ENCODE data around the gene TMEM63B.
A peak's percentile ranks its signal among the peaks of the same experiment; 100 is the strongest.

TMEM63B gene

DNA sequence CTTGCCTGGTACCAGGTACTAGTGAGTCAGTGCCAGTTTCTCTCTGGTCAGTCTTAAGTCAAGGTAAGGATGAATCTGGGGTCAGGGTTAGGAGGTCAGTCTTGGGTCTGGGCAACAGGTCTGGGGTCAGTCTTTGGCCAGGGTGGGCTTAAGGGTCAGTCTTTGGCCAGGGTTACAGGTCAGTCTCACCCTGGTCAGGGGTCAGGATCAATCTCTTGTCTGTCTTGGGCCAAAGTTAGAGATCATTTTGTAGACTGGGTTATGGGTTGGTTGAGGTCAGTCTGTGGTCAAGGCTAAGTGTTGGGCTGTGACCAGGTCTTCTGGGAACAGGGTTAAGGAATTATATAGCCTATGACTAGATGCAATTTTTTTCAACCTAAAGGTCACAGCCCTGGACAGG lies 18.5 kb downstream of the TMEM63B start:
- no peak for DNase-seq

DNA sequence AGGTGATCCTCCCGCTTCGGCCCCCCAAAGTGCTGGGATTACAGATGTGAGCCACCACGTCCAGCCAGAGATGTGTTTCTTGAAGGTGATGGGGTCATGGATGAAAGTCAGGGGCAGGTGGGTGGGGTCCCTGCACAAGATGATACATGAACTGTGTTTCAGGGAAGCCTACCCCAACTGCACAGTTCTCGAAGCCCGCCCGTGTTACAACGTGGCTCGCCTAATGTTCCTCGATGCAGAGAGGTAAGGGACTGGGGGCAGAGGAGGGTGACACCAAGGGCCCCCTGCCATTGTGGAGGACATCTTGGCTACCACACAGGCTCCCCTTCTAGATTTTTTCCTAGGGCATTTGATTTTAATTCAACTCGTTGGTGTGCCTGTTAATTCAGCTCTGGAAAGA lies 19.3 kb downstream of the TMEM63B start:
- no peak for DNase-seq

DNA sequence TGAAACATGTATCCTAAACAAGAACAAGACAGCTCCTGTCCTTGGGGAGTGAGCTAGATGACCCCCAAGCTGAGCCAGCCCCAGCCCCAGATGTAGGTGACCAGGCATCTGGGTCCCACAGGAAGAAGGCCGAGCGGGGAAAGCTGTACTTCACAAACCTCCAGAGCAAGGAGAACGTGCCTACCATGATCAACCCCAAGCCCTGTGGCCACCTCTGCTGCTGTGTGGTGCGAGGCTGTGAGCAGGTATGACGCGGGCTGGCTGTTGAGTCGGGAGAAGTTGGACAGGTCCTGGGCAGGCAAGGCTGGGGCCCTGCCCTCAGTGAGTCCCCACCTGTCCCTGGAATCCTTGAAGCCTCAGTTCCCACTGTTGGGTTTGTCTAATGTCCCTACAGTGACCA lies 19.9 kb downstream of the TMEM63B start:
- no peak for DNase-seq

DNA sequence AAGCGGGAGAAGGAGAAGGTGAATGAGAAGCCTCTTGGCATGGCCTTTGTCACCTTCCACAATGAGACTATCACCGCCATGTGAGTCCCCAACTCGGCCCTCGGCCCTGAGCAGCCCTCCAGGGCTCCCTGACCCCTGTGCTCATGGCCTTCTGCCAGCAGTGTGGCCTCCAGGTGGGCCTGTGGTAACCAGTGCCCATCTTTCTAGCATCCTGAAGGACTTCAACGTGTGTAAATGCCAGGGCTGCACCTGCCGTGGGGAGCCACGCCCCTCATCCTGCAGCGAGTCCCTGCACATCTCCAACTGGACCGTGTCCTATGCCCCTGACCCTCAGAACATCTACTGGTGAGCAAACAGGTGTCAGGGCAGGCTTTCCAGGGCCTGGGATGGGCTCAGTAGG lies 21.0 kb downstream of the TMEM63B start:
- DNase-seq = no peak

DNA sequence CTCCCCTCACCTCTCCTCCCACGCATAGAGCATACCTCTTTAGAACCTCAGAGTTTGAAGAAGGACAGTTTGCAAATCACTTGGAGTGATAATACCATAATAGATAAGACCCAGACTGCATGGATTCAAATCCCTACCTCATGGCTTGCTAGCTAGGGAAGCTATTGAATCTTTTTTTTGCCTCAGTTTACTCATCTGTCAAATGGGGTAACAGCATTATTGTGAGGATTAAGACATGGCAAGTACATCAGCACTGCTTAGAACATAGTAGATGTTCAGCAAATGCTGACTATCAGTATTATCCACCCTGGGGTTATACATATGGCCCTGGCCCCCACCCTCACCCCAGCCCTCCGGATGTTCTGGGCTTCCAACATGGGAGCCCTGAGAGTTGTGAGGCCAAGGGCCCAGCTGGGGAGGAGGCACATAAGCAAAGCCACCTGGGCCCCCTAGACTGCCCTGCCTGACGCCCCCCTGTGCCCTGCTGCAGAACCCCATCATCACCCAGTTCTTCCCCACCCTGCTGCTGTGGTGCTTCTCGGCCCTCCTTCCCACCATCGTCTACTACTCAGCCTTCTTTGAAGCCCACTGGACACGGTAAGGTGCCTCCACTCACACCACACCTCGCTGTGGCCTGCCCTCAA lies 22.1 kb downstream of the TMEM63B start:
- DNase-seq = no peak

DNA sequence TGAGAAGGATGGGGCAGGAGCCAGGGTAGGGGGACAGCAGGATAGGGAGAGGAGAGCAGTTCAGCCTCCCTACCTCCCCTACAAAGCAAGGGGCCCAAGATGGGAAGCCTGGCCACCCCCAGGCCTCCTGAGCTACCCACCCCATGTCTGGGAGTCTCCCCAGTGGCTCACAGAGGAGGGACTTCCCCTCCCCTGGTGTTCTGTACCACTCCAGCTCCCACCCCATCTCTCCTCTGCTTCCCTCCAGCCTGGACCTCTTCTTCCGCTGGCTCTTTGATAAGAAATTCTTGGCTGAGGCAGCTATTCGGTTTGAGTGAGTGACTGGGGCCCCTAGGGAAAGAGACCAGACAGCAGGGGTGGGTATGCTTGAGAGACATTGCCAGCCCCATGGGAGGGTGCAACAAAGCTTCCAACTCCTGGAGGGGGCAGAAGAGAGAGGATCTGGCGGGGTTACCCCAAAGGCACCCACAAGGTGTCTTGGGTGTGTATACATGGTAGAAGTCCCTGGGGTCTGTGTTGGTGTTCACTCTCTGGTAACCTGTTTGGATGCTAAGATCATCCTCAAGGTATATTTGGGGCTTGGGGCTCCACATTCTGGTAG lies 23.1 kb downstream of the TMEM63B start:
- DNase-seq = no peak

DNA sequence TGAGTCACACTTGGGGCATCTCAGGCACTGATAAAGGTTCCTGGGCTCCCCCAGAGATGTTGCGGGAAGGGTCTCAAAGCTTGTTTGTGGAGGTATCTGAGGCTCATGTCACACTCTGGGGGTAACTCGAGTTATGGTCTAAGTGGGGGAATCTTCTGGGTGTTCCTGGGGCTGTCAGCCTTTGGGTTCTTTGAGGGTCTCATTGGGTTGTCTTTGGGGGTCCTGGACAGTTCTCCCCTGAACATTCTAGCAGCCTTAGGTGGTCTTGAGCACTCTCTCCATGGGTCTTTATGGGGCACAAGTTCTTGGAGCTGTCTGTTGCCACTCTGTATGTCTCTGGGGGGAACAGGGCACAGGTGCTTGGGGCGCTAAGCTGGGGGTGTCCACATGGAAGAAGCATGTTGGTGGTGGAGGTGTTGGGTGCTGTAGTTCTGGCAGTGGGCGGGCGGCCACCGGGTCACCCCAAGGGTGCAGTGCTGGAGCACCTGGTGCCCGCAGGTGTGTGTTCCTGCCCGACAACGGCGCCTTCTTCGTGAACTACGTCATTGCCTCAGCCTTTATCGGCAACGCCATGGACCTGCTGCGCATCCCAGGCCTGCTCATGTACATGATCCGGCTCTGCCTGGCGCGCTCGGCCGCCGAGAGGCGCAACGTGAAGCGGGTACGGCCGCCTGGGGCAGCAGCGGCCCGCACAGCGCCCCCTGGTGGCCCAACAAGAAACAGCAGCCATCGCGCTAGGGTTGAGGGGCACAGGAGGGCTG lies 24.2 kb downstream of the TMEM63B start:
- DNase-seq = no peak

DNA sequence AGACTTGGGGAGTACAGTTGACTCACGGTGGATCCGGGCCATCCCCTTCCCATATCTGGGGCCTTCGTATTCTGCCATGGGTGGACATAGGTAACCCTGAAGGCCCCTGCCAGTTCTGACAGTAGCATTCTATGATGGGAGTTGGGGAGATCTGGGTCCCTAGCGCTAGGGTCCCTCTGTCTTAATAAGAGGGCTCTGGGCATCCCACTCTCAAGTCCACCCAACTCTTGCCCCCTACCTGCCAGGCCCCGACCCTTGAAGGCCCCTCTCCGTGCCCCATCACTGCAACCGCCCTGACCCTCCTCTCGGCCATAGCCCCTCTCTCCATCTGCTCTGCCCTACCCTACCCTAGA lies 24.7 kb downstream of the TMEM63B start:
- DNase-seq = no peak

DNA sequence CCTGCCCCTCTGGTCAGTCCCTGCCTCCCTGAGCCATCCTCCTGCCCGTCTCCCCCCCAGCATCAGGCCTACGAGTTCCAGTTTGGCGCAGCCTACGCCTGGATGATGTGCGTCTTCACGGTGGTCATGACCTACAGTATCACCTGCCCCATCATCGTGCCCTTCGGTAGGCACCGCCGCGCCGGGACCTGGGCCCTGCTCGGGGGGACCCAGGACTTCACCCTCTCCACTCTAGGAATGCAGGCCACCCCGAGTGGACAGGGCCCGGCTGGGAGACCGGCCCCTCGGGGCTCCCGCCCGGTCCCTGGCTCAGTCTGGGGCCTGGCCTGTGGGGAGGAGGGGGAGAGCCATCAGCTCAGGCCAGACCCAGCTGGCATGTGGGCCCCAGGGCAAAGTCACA lies 25.2 kb downstream of the TMEM63B start:
- DNase-seq = no peak

DNA sequence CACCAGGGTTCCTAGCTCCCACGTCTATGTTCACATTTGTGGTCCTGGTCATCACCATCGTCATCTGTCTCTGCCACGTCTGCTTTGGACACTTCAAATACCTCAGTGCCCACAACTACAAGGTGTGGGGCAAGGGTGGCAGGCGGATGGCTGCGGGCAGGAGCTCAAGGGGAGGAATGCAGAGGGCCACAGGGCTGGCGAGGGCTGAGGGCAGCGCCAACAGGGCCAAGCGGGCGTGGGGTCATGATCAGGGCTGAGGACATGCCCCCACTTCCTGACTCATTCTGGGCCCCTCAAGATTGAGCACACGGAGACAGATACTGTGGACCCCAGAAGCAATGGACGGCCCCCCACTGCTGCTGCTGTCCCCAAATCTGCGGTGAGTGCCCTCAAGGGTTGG lies 26.7 kb downstream of the TMEM63B start:
- DNase-seq = no peak

DNA sequence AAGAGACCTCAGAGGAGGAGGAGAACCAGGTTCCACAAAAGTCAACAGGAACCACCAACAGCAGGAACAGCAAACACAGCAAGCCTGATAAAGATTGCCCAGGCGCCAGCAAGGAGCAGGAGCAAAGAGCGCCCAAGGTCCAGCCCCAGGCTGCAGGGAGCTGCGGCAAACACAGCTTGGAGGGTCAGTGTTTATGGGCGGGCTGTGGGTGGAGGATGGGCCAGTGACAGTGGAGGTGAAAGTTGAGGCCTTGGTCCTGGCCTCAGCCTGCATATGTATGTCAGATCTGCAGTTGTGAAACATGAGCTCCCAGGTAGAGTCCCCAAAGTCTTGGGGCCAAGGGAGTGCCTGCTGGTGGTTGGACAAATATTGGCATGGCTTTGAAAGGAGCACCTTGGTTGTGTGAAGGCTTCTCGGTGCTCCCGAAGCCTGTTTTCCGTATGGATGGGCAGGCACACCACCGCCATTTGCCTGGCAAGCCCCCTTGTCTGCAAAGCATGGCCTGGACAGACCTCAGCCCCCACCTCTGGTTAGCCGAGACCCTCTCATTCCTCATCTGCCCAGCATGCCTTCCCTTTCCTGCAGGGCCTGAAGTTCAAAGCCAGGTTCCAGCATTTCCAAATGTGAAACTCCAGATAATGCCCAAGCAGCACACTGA lies 29.3 kb downstream of the TMEM63B start:
- DNase-seq = no peak

DNA sequence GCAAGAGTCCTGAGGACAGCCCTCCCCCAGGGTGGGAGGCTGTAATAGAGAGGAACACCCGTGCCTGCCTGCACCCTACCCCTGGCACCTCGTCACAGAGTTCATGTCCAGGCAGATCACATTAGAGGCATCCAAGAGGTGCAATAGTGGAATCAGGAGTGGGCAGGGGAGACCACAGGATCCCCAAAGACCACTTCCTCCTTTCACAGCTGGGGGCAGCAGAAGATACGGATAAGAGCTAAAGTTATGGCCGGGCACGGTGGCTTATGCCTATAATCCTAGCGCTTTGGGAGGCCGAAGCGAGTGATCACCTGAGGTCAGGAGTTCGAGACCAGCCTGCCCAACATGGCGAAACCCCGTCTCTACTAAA lies 29.8 kb downstream of the TMEM63B start:
- DNase-seq = no peak

DNA sequence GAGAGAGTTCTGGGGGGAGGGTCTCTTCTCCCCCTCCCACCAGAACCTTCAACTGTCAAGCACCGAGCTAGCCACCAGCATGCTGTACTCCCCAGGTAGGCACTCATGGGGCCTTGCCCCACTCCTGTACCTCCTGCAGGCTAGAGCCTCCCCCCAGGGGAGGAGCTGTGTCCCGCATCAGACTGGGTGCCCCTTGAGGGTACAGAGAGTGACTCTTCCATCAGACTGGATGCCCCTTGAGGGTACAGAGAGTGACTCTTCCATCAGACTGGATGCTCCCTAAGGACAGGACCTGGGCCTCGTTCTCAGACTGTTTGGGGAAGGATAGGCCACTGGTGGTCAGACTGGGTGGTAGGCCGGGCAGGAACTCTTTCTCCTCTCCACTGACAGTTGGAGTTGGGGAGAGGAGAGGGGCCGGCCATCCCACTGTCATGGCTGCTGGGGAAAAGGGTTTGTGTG lies 31.4 kb downstream of the TMEM63B start, which contains the start of gene CAPN11:
TSS of gene CAPN11 (plus strand) at position 51 of the 459 bp plus-strand sequence. CDS start at position 80, 29 bp downstream.
- DNase-seq = no peak

DNA sequence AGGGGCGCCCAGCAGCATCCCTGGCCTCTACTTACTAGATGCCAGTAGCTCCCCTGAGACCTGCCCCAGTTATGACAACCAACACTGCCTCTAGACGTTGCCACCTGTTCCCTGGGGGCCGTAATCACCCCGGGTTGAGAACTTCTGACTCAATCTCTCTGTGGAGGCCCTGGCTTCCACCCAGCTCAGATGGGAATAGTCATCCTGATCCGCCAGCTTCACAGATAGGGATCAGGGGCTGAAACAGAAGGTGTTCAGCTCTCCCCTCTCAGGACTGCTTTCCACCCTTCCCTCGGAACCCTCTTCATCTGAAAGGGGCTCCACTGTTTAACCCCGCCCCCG lies 34.6 kb downstream of the TMEM63B start:
- DNase-seq = peak; percentile 76

DNA sequence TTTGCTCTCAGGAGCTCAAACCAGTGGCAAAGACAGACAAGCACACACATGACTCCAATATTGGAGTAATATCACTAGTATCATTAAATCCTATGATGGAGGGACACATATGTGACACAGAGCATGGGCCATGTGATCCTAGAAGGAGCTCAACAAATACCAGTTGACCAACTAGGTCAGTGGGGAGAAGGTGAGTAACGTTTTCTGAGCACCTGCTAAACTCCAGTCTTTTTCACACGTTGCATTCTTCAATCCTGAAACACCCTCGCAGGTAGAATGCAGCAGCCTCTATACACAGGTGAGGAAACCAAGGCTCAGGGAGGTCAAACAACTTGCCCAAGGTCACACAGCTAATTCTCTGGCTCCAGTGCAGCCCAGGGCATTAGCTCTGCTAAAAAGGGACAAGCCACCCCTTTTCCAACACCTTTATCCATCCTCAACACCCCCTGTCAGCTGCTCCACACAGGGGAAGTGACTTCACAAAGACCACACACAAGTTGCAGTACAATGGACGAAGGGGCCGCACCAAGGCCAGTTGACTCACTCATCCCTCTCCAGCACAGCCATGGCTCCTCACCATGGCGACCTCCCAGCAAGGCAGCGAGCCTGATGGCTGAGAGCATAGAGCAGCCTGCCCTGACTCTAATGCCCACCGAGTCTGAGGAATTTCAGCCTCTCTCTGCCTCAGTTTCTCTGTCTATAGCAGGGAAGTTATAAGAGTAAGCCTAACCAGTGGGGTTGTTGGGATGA lies 35.7 kb downstream of the TMEM63B start:
- DNase-seq = no peak

DNA sequence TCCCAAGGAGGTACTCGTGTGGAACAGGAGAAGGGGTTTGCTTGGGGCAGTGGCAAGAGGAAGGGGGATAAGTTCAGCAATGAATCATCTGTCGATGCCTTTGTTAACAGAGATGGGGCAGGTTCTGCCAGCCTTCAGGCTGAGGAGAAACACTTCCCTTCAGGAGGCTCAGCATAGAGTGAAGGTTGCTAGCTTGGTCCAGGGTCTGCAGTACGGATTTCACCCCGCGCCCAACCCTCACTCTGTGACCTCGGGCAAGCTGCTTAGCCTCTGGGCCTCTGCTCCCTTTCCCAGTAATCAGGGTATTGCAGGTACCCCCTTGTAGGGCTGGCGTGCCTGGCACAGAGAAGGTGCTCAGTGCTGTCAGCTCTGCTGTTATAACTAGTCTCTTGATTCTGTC lies 38.8 kb downstream of the TMEM63B start:
- no peak for DNase-seq

DNA sequence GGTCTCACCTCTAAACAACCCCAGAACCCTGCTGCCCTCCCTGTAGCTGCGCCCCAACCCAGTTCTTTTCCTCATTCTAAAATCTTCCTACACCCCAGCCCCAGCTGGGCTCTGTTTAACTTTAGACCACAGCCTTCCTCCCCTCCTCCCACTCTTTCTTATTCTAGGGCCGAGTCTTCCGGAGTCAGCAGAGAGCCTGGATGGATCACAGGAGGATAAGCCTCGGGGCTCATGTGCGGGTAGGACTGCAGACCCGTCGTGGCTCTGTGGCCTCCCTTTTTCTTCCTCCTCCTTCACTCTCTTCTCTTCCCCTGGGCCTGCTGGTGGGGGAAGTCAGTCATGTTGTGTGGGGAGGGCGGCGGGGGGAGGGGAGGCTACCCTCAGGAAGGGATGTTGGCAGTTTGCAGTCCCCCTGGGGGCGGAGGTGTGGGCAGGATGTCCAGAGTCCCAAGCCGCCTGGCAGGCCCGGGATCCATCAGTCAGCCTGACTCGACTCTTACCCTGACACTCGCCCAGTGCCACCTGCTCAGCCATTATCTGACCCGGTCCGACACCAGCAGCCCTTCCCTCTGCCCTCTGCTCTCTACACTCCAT lies 39.3 kb downstream of the TMEM63B start:
- DNase-seq = no peak

DNA sequence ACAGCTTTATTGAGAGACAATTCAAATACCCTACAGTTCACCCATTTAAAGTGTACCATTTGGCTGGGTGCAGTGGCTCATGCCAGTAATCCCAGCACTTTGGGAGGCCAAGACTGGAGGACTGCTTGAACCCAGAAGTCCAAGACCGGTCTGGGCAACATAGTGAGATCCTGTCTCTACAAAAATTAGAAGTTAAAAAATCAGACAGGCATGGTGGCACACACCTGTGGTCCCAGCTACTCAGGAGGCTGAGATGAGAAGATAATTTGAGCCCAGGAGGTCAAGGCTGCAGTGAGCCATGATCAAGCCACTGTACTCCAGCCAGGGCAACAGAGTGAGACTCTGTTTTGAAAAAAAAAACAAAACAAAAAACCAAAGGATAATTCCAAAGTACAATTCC lies 40.2 kb downstream of the TMEM63B start:
- no peak for DNase-seq

DNA sequence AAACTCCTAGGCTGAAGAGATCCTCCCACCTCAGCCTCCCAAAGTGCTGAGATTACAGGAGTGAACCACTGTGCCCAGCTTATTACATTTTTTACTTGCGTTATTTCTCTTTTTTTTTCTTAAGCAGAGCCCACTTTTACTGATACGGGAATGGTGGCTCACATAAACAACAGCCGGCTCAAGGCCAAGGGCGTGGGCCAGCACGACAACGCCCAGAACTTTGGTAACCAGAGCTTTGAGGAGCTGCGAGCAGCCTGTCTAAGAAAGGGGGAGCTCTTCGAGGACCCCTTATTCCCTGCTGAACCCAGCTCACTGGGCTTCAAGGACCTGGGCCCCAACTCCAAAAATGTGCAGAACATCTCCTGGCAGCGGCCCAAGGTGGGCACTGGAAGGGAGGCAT lies 41.8 kb downstream of the TMEM63B start:
- DNase-seq = no peak

DNA sequence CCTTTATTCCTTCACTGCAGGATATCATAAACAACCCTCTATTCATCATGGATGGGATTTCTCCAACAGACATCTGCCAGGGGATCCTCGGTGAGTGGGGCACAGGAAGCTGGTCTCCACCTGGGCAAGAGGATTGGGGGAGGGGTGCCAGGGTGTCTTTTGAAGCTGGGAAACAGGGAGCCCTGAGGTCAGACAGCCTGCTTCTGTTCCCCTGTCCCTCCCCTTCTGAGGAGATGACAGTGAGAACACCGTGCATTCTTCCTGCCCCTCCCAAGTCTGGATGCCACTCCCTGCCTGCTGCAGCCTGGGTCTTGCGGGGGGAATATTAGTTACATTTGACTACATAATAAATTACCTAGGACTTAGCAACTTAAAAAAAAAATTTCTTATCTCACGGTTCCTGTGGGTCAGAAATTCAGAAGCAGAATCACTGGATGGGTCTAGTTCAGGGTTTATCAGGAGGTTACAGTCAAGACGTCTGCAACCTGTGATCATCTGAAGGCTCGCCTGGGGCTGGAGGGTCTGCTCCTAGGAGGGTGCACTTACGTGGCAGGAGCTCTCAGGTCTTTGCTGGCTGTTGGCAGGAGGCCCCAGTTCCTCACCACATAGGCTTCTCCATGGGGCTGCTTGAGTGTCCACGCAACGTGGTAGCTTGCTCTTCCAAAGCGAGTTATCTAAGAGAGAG lies 42.7 kb downstream of the TMEM63B start:
- DNase-seq = no peak

DNA sequence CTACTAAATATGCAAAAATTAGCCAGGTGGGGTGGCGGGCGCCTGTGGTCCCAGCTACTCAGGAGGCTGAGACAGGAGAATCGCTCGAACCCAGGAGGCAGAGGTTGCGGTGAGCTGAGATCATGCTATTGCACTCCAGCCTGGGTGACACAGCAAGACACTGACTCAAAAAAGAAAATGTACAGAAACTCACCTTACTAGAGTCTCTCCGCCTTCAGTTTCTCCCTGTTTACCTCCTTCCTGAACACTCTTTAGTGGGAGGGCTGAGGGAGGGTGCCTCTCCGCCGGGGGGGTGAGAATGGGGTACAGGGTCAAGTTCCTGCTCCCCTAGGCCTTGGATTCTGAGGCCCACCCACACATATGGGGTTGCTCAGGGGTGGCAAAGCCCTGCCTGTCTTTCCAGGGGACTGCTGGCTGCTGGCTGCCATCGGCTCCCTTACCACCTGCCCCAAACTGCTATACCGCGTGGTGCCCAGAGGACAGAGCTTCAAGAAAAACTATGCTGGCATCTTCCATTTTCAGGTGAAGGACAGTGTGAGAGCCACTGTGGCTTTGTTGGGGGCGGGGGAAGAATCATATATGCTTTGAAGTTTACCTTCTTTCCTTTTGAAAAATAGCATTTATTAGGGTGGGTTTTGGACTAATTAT lies 44.7 kb downstream of the TMEM63B start:
- no peak for DNase-seq
